HG03039 (cell line): ENCODE data around the gene GPR162.

Experiments used
- ATAC-seq: cut with Tn5 transposase; IDR thresholded peaks from one replicate; pipeline ENCODE4 v1.9.1; 2021; ENCODE audit warnings: mild to moderate bottlenecking, moderate library complexity; ENCODE audit not compliant: unreplicated experiment

The GPR162 gene, protein sequence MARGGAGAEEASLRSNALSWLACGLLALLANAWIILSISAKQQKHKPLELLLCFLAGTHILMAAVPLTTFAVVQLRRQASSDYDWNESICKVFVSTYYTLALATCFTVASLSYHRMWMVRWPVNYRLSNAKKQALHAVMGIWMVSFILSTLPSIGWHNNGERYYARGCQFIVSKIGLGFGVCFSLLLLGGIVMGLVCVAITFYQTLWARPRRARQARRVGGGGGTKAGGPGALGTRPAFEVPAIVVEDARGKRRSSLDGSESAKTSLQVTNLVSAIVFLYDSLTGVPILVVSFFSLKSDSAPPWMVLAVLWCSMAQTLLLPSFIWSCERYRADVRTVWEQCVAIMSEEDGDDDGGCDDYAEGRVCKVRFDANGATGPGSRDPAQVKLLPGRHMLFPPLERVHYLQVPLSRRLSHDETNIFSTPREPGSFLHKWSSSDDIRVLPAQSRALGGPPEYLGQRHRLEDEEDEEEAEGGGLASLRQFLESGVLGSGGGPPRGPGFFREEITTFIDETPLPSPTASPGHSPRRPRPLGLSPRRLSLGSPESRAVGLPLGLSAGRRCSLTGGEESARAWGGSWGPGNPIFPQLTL

GRCh38 chr12:6821591-6822425, at the start of gene GPR162:
Gene GPR162, plus strand, starts transcription at chr12:6821821. Its CDS starts 2,078 bp downstream, at chr12:6823899.
- ATAC-seq = no peak

DNA sequence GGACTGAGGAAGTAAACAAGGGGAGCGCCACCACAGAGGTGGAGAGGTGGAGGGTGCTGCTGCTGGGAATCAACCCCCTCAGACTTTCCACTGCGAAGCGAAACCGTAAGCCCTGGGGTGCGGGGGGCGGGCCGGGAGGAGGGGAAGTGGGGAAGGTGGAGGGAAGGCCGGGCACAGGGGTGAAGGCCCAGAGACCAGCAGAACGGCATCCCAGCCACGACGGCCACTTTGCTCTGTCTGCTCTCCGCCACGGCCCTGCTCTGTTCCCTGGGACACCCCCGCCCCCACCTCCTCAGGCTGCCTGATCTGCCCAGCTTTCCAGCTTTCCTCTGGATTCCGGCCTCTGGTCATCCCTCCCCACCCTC, 49.3 kb upstream of the GPR162 start, which contains the start of gene LAG3:
TSS of gene LAG3 (plus strand) at position 190 of the 365 bp plus-strand sequence. CDS start 333 bp downstream, outside the sequence.
- no peak for ATAC-seq

- ATAC-seq = no peak
Measured at GRCh38 chr12:6772726-6773589, 48.7 kb upstream of the GPR162 start.

- no peak for ATAC-seq
Measured at GRCh38 chr12:6773590-6774351, 47.9 kb upstream of the GPR162 start.

- no peak for ATAC-seq
Measured at GRCh38 chr12:6774499-6775062, 47.0 kb upstream of the GPR162 start.

- no peak for ATAC-seq
Measured at GRCh38 chr12:6775185-6776174, 46.1 kb upstream of the GPR162 start.

- ATAC-seq = no peak
Measured at GRCh38 chr12:6777386-6777785, 44.2 kb upstream of the GPR162 start.

- no peak for ATAC-seq
Measured at GRCh38 chr12:6778217-6778573, 43.4 kb upstream of the GPR162 start.

- ATAC-seq = peak; percentile 75
Measured at GRCh38 chr12:6778574-6779550, 42.8 kb upstream of the GPR162 start.

- ATAC-seq = no peak
Measured at GRCh38 chr12:6779708-6780432, 41.8 kb upstream of the GPR162 start.

- ATAC-seq = no peak
Measured at GRCh38 chr12:6780573-6780972, 41.0 kb upstream of the GPR162 start.

- ATAC-seq = no peak
Measured at GRCh38 chr12:6782119-6782518, 39.5 kb upstream of the GPR162 start.

DNA sequence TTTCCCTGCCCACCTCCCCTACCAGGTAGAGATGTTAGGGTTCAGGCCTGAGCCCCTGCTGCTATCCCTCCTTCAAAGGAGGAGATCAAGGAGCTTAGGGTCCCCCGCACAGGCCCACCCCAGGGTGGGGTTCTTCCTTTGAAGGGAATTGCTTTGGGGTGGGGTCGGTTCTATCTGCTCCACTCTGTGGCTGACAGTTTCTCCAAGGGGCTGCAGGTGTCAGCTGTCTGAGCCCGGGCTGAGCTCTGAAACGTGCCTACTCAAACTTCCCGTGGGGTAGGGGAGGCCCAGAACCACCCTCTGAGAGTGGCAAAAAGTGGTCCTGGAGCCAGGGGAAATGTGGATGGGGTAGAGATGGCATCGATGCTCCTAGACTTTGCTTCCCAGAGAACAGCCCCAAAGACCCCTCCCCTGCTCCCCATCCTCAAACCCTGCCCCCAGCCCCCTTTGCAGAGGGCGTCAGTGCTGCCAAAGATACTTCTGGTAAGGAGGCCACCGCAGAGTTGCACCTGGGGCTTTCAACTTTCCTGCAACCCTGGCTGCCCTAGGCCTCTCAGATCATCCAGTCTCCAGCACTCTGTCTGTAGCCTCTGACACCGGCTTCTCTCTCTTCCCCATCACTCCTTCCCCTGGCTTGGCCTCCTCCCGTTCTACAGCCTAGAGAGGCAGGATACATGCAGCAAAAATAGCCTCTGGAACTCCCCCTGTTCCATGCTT, 38.6 kb upstream of the GPR162 start:
- ATAC-seq = no peak

- ATAC-seq = no peak
Measured at GRCh38 chr12:6783828-6784227, 37.8 kb upstream of the GPR162 start.

DNA sequence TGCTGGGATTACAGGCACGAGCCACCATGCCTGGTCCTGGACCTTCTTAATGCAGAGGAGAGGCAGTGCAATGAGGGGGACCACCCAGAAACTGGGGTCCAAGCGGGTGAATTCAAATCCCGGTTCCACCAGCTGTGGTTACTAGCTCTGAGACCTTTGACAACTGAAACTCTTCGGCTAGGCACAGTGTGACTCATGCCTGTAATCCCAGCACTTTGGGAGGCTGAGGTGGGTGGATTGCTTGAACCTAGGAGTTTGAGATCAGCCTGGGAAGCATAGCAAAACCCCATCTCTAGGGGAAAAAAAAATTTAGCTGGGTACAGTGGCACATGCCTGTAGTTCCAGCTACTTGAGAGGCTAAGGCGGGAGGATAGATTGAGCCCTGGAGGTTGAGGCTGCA, 37.3 kb upstream of the GPR162 start:
- no peak for ATAC-seq

DNA sequence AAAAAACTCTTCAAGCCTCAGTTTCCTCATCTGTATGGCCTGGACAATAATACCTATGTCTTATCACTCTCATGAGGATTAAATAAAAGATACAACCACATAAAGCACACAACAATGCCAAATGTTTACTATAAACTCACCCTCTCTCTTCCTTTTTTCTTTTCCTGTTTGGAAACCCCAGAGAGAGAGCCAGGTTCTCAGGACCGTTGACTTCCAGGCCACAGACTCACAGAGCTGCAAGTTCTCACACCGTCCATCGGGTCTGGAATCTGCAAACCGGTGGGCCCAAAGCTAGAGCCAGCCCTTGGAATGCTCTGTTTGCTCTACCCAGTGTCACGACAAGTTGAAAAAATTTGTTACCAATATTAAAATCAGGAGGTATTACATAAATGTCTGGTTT, 36.9 kb upstream of the GPR162 start:
- ATAC-seq = no peak
